Measurements from ENCODE around the gene PPDPF.
"Not testable (repeated sequence)": the region's sequence is repeated elsewhere in the genome, so short reads cannot be mapped to it uniquely, and the experiment has no call there.

Gene PPDPF

GRCh38 chr20:63479695-63480419 is 40.7 kb upstream of the PPDPF start:
- not testable (repeated sequence) for H3K36me3 ChIP-seq (ENCODE audit: control insufficient read depth in 1 of 2, insufficient read depth in 2 of 2, low read length in 2 of 2); H3K4me3 ChIP-seq (ENCODE audit: low read depth in 1 of 2, low read length in 2 of 2); H3K9me3 ChIP-seq (ENCODE audit: control insufficient read depth in 1 of 2, low read length in 2 of 2); H3K27me3 ChIP-seq (ENCODE audit: low read depth, low read length); H3K4me1 ChIP-seq (ENCODE audit: control insufficient read depth in 1 of 2, insufficient read depth in 2 of 2, low read length in 2 of 2); H3K27ac ChIP-seq (ENCODE audit: low read length)

- Histone ChIP-seq H3K36me3 (ENCODE audit: control insufficient read depth in 1 of 2, insufficient read depth in 2 of 2, low read length in 2 of 2) (no peaks in the 10 kb centered on the region), H3K9me3 (ENCODE audit: control insufficient read depth in 1 of 2, low read length in 2 of 2) (peaks cover 0 to 6% of the 10 kb centered on the region in 2 donors), H3K4me3 (ENCODE audit: low read depth in 1 of 2, low read length in 2 of 2) (no peak overlapping the region), H3K27ac (ENCODE audit: low read length) (no peak overlapping the region), H3K4me1 (ENCODE audit: control insufficient read depth in 1 of 2, insufficient read depth in 2 of 2, low read length in 2 of 2) (peaks cover 0 to 3% of the 10 kb centered on the region in 2 donors), H3K27me3 (ENCODE audit: low read depth, low read length) (peaks cover 4% of the 10 kb centered on the region)
Observed at GRCh38 chr20:63481503-63481902, 39.1 kb upstream of the PPDPF start.

GRCh38 chr20:63482021-63482587 is 38.5 kb upstream of the PPDPF start:
- no peaks in the 10 kb centered on the region for H3K36me3 ChIP-seq (ENCODE audit: control insufficient read depth in 1 of 2, insufficient read depth in 2 of 2, low read length in 2 of 2)
- H3K27me3 ChIP-seq (ENCODE audit: low read depth, low read length): peaks cover 4% of the 10 kb centered on the region
- no peak overlapping the region for H3K27ac ChIP-seq (ENCODE audit: low read length)
- peaks cover 0 to 3% of the 10 kb centered on the region in 2 donors for H3K4me1 ChIP-seq (ENCODE audit: control insufficient read depth in 1 of 2, insufficient read depth in 2 of 2, low read length in 2 of 2)
- H3K4me3 ChIP-seq (ENCODE audit: low read depth in 1 of 2, low read length in 2 of 2): no peak overlapping the region
- H3K9me3 ChIP-seq (ENCODE audit: control insufficient read depth in 1 of 2, low read length in 2 of 2): peaks cover 0 to 8% of the 10 kb centered on the region in 2 donors

GRCh38 chr20:63483834-63484233 is 36.7 kb upstream of the PPDPF start:
- Histone ChIP-seq H3K4me3 (ENCODE audit: low read depth in 1 of 2, low read length in 2 of 2) (no peak overlapping the region), H3K9me3 (ENCODE audit: control insufficient read depth in 1 of 2, low read length in 2 of 2) (peaks cover 0 to 8% of the 10 kb centered on the region in 2 donors), H3K27ac (ENCODE audit: low read length) (no peak overlapping the region), H3K36me3 (ENCODE audit: control insufficient read depth in 1 of 2, insufficient read depth in 2 of 2, low read length in 2 of 2) (no peaks in the 10 kb centered on the region), H3K4me1 (ENCODE audit: control insufficient read depth in 1 of 2, insufficient read depth in 2 of 2, low read length in 2 of 2) (peaks cover 0 to 11% of the 10 kb centered on the region in 2 donors), H3K27me3 (ENCODE audit: low read depth, low read length) (peaks cover 12% of the 10 kb centered on the region)

- Histone ChIP-seq H3K27me3 (ENCODE audit: low read depth, low read length) (peaks cover 14% of the 10 kb centered on the region), H3K9me3 (ENCODE audit: control insufficient read depth in 1 of 2, low read length in 2 of 2) (peaks cover 0 to 8% of the 10 kb centered on the region in 2 donors), H3K36me3 (ENCODE audit: control insufficient read depth in 1 of 2, insufficient read depth in 2 of 2, low read length in 2 of 2) (no peaks in the 10 kb centered on the region), H3K4me3 (ENCODE audit: low read depth in 1 of 2, low read length in 2 of 2) (no peak overlapping the region), H3K27ac (ENCODE audit: low read length) (no peak overlapping the region), H3K4me1 (ENCODE audit: control insufficient read depth in 1 of 2, insufficient read depth in 2 of 2, low read length in 2 of 2) (peaks cover 0 to 11% of the 10 kb centered on the region in 2 donors)
Observed at GRCh38 chr20:63484236-63484635, 36.3 kb upstream of the PPDPF start.

- Histone ChIP-seq H3K27me3 (ENCODE audit: low read depth, low read length) (peaks cover 15% of the 10 kb centered on the region), H3K27ac (ENCODE audit: low read length) (no peak overlapping the region), H3K4me3 (ENCODE audit: low read depth in 1 of 2, low read length in 2 of 2) (no peak overlapping the region), H3K9me3 (ENCODE audit: control insufficient read depth in 1 of 2, low read length in 2 of 2) (peaks cover 0 to 8% of the 10 kb centered on the region in 2 donors), H3K36me3 (ENCODE audit: control insufficient read depth in 1 of 2, insufficient read depth in 2 of 2, low read length in 2 of 2) (no peaks in the 10 kb centered on the region), H3K4me1 (ENCODE audit: control insufficient read depth in 1 of 2, insufficient read depth in 2 of 2, low read length in 2 of 2) (peaks cover 0 to 11% of the 10 kb centered on the region in 2 donors)
Observed at GRCh38 chr20:63484651-63485403, 35.7 kb upstream of the PPDPF start.

- Histone ChIP-seq H3K27ac (ENCODE audit: low read length) (no peak overlapping the region), H3K9me3 (ENCODE audit: control insufficient read depth in 1 of 2, low read length in 2 of 2) (peaks cover 0 to 8% of the 10 kb centered on the region in 2 donors), H3K36me3 (ENCODE audit: control insufficient read depth in 1 of 2, insufficient read depth in 2 of 2, low read length in 2 of 2) (no peaks in the 10 kb centered on the region), H3K4me3 (ENCODE audit: low read depth in 1 of 2, low read length in 2 of 2) (no peak overlapping the region), H3K4me1 (ENCODE audit: control insufficient read depth in 1 of 2, insufficient read depth in 2 of 2, low read length in 2 of 2) (peaks cover 0 to 11% of the 10 kb centered on the region in 2 donors), H3K27me3 (ENCODE audit: low read depth, low read length) (peaks cover 19% of the 10 kb centered on the region)
Observed at GRCh38 chr20:63486300-63486855, 34.2 kb upstream of the PPDPF start.

- H3K27me3 ChIP-seq (ENCODE audit: low read depth, low read length): peaks cover 20% of the 10 kb centered on the region
- H3K4me3 ChIP-seq (ENCODE audit: low read depth in 1 of 2, low read length in 2 of 2): no peak overlapping the region
Observed at GRCh38 chr20:63487116-63487764, 33.3 kb upstream of the PPDPF start.

GRCh38 chr20:63487781-63488241 is 32.8 kb upstream of the PPDPF start:
- Histone ChIP-seq H3K4me3 (ENCODE audit: low read depth in 1 of 2, low read length in 2 of 2) (no peak overlapping the region), H3K27me3 (ENCODE audit: low read depth, low read length) (peaks cover 20% of the 10 kb centered on the region)

More at GRCh38 chr20:63487116-63487764, 33.3 kb upstream of the PPDPF start:
- Histone ChIP-seq H3K27ac (ENCODE audit: low read length) (no peak overlapping the region), H3K9me3 (ENCODE audit: control insufficient read depth in 1 of 2, low read length in 2 of 2) (peaks cover 0 to 8% of the 10 kb centered on the region in 2 donors), H3K36me3 (ENCODE audit: control insufficient read depth in 1 of 2, insufficient read depth in 2 of 2, low read length in 2 of 2) (no peaks in the 10 kb centered on the region), H3K4me1 (ENCODE audit: control insufficient read depth in 1 of 2, insufficient read depth in 2 of 2, low read length in 2 of 2) (peaks cover 0 to 11% of the 10 kb centered on the region in 2 donors)

GRCh38 chr20:63488315-63489251 is 32.0 kb upstream of the PPDPF start:
- Histone ChIP-seq H3K4me1 (ENCODE audit: control insufficient read depth in 1 of 2, insufficient read depth in 2 of 2, low read length in 2 of 2) (peaks cover 0 to 8% of the 10 kb centered on the region in 2 donors), H3K27ac (ENCODE audit: low read length) (no peak overlapping the region), H3K27me3 (ENCODE audit: low read depth, low read length) (peaks cover 20% of the 10 kb centered on the region), H3K9me3 (ENCODE audit: control insufficient read depth in 1 of 2, low read length in 2 of 2) (peaks cover 0 to 8% of the 10 kb centered on the region in 2 donors), H3K4me3 (ENCODE audit: low read depth in 1 of 2, low read length in 2 of 2) (no peak overlapping the region), H3K36me3 (ENCODE audit: control insufficient read depth in 1 of 2, insufficient read depth in 2 of 2, low read length in 2 of 2) (no peaks in the 10 kb centered on the region)

More at GRCh38 chr20:63487781-63488241, 32.8 kb upstream of the PPDPF start:
- peaks cover 0 to 8% of the 10 kb centered on the region in 2 donors for H3K9me3 ChIP-seq (ENCODE audit: control insufficient read depth in 1 of 2, low read length in 2 of 2)
- no peak overlapping the region for H3K27ac ChIP-seq (ENCODE audit: low read length)
- no peaks in the 10 kb centered on the region for H3K36me3 ChIP-seq (ENCODE audit: control insufficient read depth in 1 of 2, insufficient read depth in 2 of 2, low read length in 2 of 2)
- H3K4me1 ChIP-seq (ENCODE audit: control insufficient read depth in 1 of 2, insufficient read depth in 2 of 2, low read length in 2 of 2): peaks cover 0 to 11% of the 10 kb centered on the region in 2 donors

Data from muscle layer of duodenum (tissue), 2 donors.